ENCODE data around the gene GPC6.

The GPC6 gene

GRCh38 chr13:94175076-94175475, 948.5 kb downstream of the GPC6 start:
- H3K27ac ChIP-seq, result no peak overlapping the region
- no peak for TF ChIP-seq CTCF (conservative IDR thresholded peaks at IDR 0.05)

GRCh38 chr13:94176561-94176960, 950.0 kb downstream of the GPC6 start:
- H3K27ac ChIP-seq, result no peak overlapping the region
- no peak for TF ChIP-seq CTCF (conservative IDR thresholded peaks at IDR 0.05)

- H3K27ac ChIP-seq, result no peak overlapping the region
- TF ChIP-seq CTCF (conservative IDR thresholded peaks at IDR 0.05), result no peak
These were observed 950.4 kb downstream of the GPC6 start for GRCh38 chr13:94177041-94177440.

- TF ChIP-seq CTCF (conservative IDR thresholded peaks at IDR 0.05), result no peak
- peak overlapping the region; percentile 69 for H3K27ac ChIP-seq
These were observed 952.1 kb downstream of the GPC6 start for GRCh38 chr13:94178625-94179244.

GRCh38 chr13:94181461-94182107, 955.0 kb downstream of the GPC6 start:
- no peak overlapping the region for H3K27ac ChIP-seq
- TF ChIP-seq CTCF (conservative IDR thresholded peaks at IDR 0.05), result no peak

GRCh38 chr13:94182185-94182761, 955.7 kb downstream of the GPC6 start:
- TF ChIP-seq CTCF (conservative IDR thresholded peaks at IDR 0.05), result no peak
- H3K27ac ChIP-seq, result no peak overlapping the region

GRCh38 chr13:94186470-94186869, 959.9 kb downstream of the GPC6 start:
- TF ChIP-seq CTCF (conservative IDR thresholded peaks at IDR 0.05), result no peak
- no peak overlapping the region for H3K27ac ChIP-seq
